HG03159 (cell line): ENCODE measurements around the gene TMEM217.
"Not testable (repeated sequence)": the region's sequence is repeated elsewhere in the genome, so short reads cannot be mapped to it uniquely, and the experiment has no call there.

Experiments used
- ATAC-seq: cut with Tn5 transposase; IDR thresholded peaks from one replicate; pipeline ENCODE4 v1.9.1; 2021; ENCODE audit warnings: mild to moderate bottlenecking, moderate library complexity; ENCODE audit not compliant: unreplicated experiment

The TMEM217 gene

DNA sequence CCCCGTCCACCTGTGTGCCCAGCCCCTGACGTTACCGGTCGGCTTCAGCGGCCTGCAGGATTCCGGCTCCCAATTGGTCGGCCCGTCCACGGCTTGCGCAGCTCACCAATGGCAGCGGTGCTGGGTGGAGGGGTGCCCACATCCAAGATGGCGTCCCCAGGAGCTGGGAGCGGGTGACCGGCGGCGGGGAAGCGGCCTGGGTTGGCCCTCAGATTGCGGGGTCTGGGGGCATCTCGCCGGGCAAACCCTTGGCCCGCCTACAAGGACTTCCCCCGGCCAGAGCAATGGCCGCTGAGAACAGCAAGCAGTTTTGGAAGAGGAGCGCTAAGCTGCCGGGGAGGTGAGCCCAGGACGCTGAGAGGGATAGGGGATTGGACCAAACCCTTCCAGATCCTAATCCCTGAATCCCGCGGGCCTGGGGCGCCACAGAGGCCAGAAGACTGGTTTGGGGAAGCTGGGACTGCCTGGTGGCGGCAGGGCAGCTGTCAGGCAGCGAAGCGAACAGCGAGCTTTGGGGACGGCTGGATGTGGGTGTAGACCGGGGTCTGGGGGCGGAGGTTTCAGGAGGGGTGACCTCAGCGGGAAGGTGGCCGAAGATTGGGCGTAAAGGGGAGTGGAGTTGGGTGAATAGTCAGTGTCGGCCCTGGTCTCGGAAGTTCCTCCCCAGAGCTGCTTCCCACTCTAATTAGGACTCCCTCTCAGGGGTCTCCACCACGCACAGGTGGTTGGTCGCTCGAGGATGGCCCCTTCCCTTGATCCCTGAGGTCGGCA, at the start of gene TMEM217, which contains the start of gene TBC1D22B:
TMEM217 (minus strand) TSS at position 511 of the 771 bp plus-strand sequence. CDS start 39,114 bp downstream, outside the sequence.
TBC1D22B (plus strand) TSS at position 139 of the 771 bp plus-strand sequence; CDS start at position 285, 146 bp downstream.
- peak; percentile 91 for ATAC-seq

DNA sequence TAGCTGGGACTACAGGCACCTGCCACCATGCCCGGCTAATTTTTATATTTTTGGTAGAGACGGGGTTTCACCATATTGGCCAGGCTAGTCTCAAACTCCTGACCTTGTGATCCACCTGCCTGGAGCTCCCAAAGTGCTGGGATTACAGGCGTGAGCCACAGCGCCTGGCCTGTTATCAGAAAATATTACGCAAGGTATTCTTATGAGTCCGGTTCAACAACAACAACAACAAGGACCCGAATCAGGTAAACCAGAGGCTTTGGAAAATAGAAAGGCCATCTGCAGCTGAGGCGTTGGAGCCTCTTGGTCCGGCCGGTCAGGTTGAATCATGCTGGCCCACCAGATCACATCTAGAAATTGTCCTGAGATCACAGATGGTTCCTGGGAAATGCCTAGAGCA, 49.5 kb upstream of the TMEM217 start:
- not testable (repeated sequence) for ATAC-seq

GRCh38 chr6:37306624-37307222, 48.8 kb upstream of the TMEM217 start:
- ATAC-seq = no peak

- ATAC-seq = no peak
Observed at GRCh38 chr6:37305841-37306425, 48.0 kb upstream of the TMEM217 start.

GRCh38 chr6:37304766-37305165, 46.8 kb upstream of the TMEM217 start:
- ATAC-seq = no peak

DNA sequence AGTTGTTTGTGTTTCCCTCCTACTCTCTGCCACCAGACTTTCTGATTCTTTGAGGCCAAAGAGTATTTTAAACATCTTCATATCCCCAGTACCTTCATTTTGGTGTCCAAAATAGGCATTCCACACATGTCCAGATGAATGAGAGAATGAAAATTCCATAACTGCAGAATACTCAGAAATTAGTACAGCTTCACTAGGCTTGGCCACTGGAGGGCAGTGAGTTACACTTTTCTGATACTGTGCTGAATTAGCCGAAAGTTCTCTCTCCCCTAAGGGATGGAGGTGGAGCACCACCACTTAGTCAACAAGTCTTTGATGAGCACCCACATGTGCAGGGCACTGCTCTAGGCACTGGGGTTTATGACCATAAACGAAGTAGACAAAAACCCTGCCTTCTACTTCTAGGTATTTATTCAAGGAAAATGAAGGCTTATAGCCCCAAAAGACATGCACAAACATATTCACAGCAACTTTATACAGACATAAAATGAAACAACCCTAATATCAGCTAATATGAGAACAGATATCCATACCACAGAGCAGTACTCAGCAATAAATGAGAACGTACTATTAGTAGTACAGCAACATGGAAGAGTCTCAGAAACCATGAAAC, 46.1 kb upstream of the TMEM217 start:
- ATAC-seq = no peak

DNA sequence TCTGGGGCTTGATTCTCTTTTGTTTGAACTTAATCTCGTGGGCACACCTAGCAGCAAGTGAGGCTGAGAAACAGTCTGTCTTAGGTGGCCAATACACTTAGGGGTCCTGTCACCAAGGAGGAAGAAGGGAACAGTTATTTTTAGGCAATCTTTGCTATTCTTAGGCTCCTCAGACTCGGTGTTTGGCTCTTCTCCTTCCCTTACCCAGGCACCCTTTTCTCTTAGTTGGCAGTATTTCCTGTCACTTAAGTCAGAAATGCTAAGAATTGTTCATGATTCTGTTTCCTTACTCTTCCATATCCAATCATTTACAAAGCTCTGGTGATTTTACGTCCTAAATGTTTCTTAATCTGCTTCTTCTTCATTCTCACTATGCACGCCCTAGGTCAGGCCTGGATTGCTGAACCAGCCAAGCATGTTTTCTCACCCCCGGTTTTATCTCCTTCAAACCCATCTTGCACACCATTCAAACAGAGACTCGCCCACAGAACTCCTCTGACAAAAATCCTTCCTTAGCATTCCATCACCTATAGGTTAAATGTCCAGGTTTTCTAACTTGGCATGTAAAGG, 45.2 kb upstream of the TMEM217 start:
- ATAC-seq = no peak

GRCh38 chr6:37302086-37302686, 44.2 kb upstream of the TMEM217 start:
- no peak for ATAC-seq

- ATAC-seq = no peak
Observed at GRCh38 chr6:37299990-37300389, 42.0 kb upstream of the TMEM217 start.

GRCh38 chr6:37298958-37299357, 41.0 kb upstream of the TMEM217 start:
- peak; percentile 67 for ATAC-seq

- ATAC-seq = not testable (repeated sequence)
Observed at GRCh38 chr6:37297637-37298036, 39.7 kb upstream of the TMEM217 start.

GRCh38 chr6:37293426-37293825, 35.5 kb upstream of the TMEM217 start:
- ATAC-seq = no peak

DNA sequence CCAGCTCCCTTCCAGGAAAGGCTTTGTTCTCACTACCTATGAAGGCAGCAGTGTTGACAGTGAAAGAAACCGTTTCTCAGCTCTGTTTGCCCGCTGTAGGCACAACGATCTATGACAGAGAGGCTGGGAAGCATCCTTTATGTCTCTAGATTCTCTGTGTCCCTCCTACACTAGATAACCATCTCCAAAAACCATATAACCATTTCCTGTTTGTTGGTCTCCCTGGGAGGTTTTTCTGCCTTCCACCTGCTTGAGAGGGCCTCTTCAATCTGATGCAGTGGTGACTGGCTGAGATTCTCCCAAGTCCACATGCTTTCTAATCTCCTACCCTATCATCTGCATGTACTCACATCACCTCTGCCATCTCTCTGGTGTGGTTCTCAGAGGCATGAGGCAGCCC, 32.0 kb upstream of the TMEM217 start:
- ATAC-seq = no peak

GRCh38 chr6:37288247-37288646, 30.3 kb upstream of the TMEM217 start:
- ATAC-seq = no peak

DNA sequence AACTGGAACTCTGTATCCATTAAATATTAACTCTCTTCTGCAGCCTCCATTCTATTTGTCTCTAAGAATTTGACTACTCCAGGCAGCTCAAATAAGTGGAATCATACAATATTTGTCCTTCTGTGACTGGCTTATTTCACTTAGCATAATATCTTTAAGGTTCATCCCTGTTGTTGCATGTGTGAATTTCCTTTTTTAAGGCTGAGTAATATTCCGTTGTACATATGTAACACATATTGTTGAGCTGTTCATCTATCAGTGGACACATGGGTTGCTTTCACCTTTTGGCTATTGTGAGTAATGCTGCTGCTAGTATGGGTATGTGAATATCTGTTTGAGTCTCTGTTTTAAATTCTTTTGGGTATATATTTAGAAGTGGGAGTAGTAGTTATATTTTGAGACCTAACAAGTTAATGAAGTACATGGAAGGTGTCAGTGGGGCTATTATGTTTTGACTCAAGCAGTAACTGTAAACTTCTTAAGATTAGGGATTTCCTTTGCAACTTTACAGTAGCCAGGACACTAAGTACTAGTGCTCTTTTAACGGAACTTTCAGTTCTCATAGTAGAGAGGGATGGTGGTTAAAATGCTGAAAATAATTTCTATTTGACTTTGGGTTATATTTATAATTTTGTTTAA, 29.7 kb upstream of the TMEM217 start:
- no peak for ATAC-seq

DNA sequence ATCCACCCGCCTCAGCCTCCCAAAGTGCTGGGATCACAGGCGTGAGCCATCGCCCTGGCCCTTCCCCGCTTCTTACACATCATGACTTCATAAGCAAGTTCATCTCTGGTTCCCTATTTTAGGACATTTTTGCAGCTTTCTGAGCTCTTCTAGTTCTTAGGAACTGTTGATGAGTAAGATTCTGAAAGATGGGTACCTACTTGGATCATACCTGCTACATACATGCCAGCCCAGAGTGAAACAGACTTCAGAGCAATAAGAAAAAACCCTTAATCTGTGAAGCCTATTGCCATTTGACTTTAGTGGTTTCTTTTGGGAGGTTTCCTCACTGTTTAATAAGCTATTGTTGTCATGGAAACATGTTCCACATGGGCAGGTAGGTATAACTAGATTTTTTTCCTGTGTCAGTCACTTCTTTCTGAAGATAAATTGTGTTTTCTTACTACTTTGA, 27.9 kb upstream of the TMEM217 start:
- no peak for ATAC-seq

- ATAC-seq = no peak
Observed at GRCh38 chr6:37284781-37285180, 26.8 kb upstream of the TMEM217 start.

DNA sequence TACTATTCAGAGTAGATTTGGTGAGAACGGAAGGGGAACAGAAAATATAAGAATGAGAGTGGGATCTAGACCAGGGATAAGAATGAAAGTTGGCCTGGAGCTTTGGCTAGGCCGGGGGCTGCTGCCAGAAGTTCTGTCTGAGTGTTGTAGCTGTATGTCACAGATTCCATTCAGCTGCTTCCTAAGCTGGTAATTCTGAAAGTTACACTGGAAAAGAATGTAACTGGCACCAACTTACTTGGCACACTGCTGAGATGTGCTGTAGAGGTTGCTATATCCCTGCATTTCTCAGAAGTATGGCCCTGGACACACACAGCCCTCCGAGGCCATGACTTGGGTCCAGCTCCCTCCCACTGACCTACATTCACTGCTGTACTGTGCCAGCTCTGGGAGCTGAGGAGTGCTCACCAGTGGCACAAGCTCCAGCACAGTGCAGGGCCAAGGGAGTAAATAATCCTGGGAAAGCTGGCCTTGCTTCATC, 25.8 kb upstream of the TMEM217 start:
- no peak for ATAC-seq

GRCh38 chr6:37283268-37283667, 25.3 kb upstream of the TMEM217 start:
- ATAC-seq = no peak

DNA sequence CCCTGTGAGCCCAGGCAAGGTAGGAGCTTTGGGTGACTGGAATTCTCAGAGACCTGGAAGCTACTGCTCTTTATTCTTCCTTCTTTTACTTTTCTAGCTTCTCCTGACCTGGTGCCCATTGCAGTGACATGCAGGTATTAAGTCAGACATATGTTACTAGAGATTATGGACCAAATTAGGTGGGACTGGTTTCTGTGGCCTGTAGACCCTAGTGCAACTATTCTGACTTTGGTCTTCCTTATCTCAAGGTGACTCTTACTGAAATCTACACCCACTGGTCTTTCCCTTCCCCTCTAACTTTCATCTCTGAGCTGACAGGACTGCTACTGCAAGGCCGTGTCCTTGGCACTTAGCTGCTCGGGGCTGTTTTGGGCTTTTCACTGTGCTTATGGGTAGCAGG, 24.4 kb upstream of the TMEM217 start:
- ATAC-seq = no peak
